GM18499 (cell line): ENCODE data around the gene TBX3.

Experiments used
- ATAC-seq: cut with Tn5 transposase; IDR thresholded peaks from one replicate; pipeline ENCODE4 v1.9.1; 2021; ENCODE audit warnings: moderate number of reproducible peaks; ENCODE audit not compliant: insufficient read depth, unreplicated experiment

Gene TBX3

DNA sequence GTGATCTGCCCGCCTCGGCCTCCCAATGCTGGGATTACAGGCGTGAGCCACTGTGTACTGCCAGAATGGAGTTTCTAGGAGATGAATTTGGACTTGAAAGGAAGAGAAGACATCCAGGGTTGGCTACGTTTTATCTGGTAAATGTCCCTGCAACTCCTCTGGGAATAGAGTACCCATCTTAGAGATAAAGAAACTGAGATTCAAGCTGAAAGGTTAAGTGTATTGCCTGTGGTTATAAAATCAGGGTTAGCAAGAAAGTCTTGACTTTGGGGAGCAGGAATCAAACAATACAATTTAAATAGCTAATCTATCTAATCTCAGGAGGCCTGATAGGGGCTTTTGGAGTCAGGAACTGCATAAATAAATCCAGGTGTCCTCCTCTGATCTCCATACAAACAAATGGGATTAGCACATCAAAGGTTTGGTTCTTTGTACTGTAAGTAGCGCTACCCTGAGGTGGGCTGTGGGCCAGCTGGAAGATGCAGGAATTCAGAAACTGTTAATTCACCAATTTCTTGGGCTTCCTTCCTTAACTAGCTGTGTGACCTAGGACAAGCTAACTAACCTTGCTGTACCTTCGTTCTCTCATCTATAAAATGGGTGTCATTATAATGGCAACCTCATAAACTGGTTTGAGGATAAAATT, 45.1 kb downstream of the TBX3 start:
- no peak for ATAC-seq

DNA sequence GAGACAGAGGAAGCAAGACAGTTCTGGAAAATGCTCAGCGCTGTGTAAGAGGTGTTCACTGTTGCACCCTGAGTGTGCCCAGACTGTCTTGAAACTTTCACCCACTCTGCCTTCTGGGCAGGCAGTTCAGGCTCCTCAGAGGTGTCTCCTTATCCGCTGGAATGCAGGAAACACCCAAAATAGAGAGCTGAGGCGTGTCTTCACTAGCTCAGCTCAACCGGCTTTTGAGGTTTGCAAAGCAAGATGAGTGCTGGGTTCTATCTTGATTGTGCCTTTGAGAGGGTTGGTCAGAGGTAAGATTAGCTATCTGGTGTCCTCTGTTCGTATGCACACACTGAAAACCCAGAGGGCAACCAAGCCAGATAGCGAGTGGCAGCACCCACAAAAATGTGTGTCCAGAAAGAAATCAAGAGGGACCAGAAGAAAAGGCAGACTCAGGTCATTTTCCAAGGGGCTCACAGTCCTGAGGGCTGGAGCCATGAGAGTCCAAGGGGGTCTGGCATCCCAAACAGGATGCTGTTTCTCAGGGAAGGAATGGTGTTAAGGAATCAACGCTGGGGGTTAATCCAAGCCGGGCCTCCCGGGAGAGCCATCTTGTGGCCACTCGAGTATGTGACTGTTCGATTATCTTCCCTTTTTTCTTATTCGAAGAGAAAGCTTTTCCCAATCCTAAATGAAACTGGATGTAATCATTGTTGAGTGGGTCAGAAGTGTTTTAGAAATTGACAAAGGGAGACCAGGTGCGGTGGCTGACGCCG, 47.1 kb downstream of the TBX3 start:
- no peak for ATAC-seq

DNA sequence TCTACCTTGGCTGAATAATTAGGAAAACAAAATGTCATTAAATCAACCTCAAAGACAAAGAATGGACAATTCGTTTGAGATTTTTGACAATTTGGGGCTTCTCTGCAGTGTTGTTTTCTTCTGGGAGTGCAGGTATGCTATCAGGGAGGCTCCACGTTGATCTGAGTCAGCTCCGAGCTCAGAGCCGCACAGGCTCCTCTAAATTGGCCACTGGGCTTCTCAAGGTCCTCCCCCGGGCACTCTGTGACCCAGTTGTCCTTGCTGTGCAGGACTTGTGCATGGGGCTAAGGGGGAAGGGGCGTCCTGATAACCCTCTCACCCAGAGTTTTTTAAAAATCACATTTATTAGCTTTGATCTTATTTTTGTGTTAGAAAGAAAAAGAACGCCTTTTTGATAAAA, 52.7 kb downstream of the TBX3 start:
- ATAC-seq = no peak

DNA sequence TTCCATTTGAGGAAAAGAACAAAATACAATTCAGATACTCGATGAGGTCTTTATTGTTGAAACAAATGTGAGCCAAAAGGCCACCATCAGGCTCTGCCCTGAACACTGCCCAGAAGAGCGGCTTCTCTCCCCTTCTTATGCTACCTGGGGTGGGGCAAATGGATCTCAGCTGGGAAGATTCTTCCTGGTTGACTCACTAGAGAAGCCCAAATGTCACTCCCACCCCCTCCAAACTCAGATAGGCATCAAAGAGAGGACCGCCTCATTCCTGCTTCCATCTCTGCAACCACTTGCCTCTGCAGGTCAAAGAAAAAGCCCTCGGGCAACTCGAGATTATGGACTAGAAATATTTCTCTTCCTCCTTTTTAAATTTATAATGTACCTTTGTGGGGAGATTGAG, 55.8 kb downstream of the TBX3 start:
- no peak for ATAC-seq

DNA sequence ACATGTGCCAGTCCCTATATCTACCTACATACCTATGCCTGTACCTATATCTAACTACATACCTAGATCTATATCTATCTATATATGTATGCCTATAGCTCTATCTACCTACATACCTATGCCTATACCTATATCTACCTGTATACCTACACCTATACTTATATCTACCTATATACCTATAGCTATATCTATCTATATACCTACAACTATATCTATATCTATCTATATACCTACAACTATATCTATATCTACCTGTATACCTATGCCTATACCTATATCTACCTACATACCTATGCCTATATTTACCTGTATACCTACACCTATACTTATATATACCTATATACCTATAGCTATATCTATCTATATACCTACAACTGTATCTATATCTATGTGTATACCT, 56.6 kb downstream of the TBX3 start:
- no peak for ATAC-seq

- ATAC-seq = no peak
Observed at GRCh38 chr12:114625294-114625851, 58.6 kb downstream of the TBX3 start.

- no peak for ATAC-seq
Observed at GRCh38 chr12:114623737-114624136, 60.2 kb downstream of the TBX3 start.
